C4-2B (cell line): ENCODE measurements around the gene FRMPD1.

Experiments
- ZFX ChIP-seq: fragments of 450-650 bp; IDR thresholded peaks from 2 replicates; pipeline ENCODE4 v1.6.1; 2017
- TF ChIP-seq, protein P1 (sequence below): fragments of 450-650 bp; conservative IDR thresholded peaks from 2 replicates; pipeline ENCODE4 v1.5.1; 2017; ENCODE audit warnings: mild to moderate bottlenecking

DNA sequence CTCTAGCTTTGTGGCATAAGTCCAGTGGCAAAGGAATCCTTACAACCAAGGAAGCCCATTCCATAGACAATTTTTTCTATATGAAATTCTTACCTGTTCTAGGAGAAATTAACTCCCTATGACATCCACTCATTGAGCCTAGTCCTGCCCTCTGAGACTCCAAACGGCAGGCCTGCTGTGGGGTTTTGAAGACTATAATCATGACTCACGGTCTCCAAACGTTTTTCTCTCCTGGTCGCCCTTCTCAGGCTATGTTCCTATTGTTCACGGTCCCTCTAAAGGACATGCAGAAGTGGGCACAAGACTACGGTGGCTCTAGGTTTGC is 133.5 kb downstream of the FRMPD1 start:
- TF ChIP-seq, protein P1, sequence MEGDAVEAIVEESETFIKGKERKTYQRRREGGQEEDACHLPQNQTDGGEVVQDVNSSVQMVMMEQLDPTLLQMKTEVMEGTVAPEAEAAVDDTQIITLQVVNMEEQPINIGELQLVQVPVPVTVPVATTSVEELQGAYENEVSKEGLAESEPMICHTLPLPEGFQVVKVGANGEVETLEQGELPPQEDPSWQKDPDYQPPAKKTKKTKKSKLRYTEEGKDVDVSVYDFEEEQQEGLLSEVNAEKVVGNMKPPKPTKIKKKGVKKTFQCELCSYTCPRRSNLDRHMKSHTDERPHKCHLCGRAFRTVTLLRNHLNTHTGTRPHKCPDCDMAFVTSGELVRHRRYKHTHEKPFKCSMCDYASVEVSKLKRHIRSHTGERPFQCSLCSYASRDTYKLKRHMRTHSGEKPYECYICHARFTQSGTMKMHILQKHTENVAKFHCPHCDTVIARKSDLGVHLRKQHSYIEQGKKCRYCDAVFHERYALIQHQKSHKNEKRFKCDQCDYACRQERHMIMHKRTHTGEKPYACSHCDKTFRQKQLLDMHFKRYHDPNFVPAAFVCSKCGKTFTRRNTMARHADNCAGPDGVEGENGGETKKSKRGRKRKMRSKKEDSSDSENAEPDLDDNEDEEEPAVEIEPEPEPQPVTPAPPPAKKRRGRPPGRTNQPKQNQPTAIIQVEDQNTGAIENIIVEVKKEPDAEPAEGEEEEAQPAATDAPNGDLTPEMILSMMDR = no peak
- no peak for TF ChIP-seq ZFX
